Measurements from ENCODE around the gene CENPN.

- TF ChIP-seq CTCF (IDR thresholded peaks at IDR 0.05): no peak
- no peak for TF ChIP-seq POLR2A (IDR thresholded peaks at IDR 0.05)
These were observed 62.0 kb downstream of the CENPN start for GRCh38 chr16:81069063-81069462.

Data from tibial nerve (tissue), 3 donors.